SJSA1 (cell line): Measurements from ENCODE around the gene ARPC1A. TPM values are rescaled to one million over a fixed set of nuclear protein-coding genes. Genes with fewer than 3 reads are reported as not detected.
"Not testable (repeated sequence)": the region's sequence is repeated elsewhere in the genome, so short reads cannot be mapped to it uniquely, and the experiment has no call there.

ENCODE experiments used
- DNase-seq, 2 experiments: peaks; one replicate each; pipeline ENCODE4 v3.0.0-alpha.2; 2015 to 2020; ENCODE audit warnings: low spot score in 2 of 2, low read depth in 1 of 2
- H3K27ac ChIP-seq: fragments of 250-450 bp; sonication (Bioruptor Pico); 2 replicates; pipeline ENCODE4 v1.5.1; 2020; ENCODE audit warnings: mild to moderate bottlenecking, moderate library complexity
- H3K27me3 ChIP-seq: fragments of 250-450 bp; sonication (Bioruptor Pico); replicated peaks from 2 replicates; pipeline ENCODE4 v1.5.1; 2020; ENCODE audit warnings: mild to moderate bottlenecking, moderate library complexity
- H3K36me3 ChIP-seq: fragments of 250-450 bp; sonication (Bioruptor Pico); 2 replicates; pipeline ENCODE4 v1.5.1; 2020; ENCODE audit warnings: mild to moderate bottlenecking
- H3K4me1 ChIP-seq: fragments of 250-450 bp; sonication (Bioruptor Pico); replicated peaks from 2 replicates; pipeline ENCODE4 v1.6.1; 2021; ENCODE audit warnings: mild to moderate bottlenecking
- H3K4me3 ChIP-seq: fragments of 250-450 bp; sonication (Bioruptor Pico); 2 replicates; pipeline ENCODE4 v1.5.1; 2020; ENCODE audit warnings: mild to moderate bottlenecking
- H3K9me3 ChIP-seq: fragments of 250-450 bp; sonication (Bioruptor Pico); replicated peaks from 2 replicates; pipeline ENCODE4 v1.5.1; 2020; ENCODE audit warnings: mild to moderate bottlenecking
- total RNA-seq: library from RNA; depleted of rRNA; stranded (reverse); fragments of >200 nt; shearing (Covaris generic); gene quantifications from 2 replicates; pipeline ENCODE4 v1.2.3, GENCODE V29; 2014

Gene ARPC1A
- total RNA-seq, 1 experiment from 2014 or later: 186 TPM

- no peak for DNase-seq
- Histone ChIP-seq H3K4me3 (no peak overlapping the region), H3K27ac (no peak overlapping the region), H3K36me3 (peaks cover 59% of the 10 kb centered on the region), H3K4me1 (peaks cover 24% of the 10 kb centered on the region), H3K27me3 (no peaks in the 10 kb centered on the region), H3K9me3 (no peaks in the 10 kb centered on the region)
These were observed 55.3 kb downstream of the ARPC1A start for GRCh38 chr7:99380823-99381663.

DNA sequence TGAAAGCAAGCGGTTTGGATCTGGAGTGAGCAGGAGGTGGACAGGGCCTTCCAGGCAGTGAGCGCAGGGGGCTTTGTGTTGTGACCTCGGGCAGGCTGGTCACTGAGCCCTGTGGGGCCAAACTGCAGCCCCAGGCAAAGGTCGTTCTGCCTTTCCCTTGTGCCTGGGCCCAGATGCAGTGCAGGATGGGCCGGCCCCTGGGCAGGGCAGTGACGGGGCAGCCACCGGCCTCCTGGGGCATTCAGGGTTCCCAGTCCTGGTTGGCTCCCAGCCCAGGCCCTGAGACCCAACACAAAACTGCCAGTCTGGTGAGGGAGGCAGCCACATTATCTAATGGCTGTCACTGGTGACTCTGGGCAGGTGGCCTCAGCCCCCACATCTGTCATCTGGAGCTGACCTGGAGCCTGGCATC is 56.0 kb downstream of the ARPC1A start:
- Histone ChIP-seq H3K9me3 (no peaks in the 10 kb centered on the region), H3K36me3 (peaks cover 60% of the 10 kb centered on the region), H3K27me3 (no peaks in the 10 kb centered on the region), H3K4me3 (no peak overlapping the region), H3K4me1 (peaks cover 24% of the 10 kb centered on the region), H3K27ac (no peak overlapping the region)
- no peak for DNase-seq

- no peaks in the 10 kb centered on the region for H3K27me3 ChIP-seq
- DNase-seq: no peak
- peaks cover 24% of the 10 kb centered on the region for H3K4me1 ChIP-seq
- H3K4me3 ChIP-seq: no peak overlapping the region
- peaks cover 65% of the 10 kb centered on the region for H3K36me3 ChIP-seq
- H3K9me3 ChIP-seq: no peaks in the 10 kb centered on the region
- no peak overlapping the region for H3K27ac ChIP-seq
These were observed 57.5 kb downstream of the ARPC1A start for GRCh38 chr7:99383203-99383602.

GRCh38 chr7:99383791-99384370 is 58.2 kb downstream of the ARPC1A start:
- DNase-seq: no peak
- H3K27ac ChIP-seq: no peak overlapping the region
- H3K36me3 ChIP-seq: peaks cover 65% of the 10 kb centered on the region
- H3K4me3 ChIP-seq: no peak overlapping the region
- H3K9me3 ChIP-seq: no peaks in the 10 kb centered on the region
- no peaks in the 10 kb centered on the region for H3K27me3 ChIP-seq
- H3K4me1 ChIP-seq: peaks cover 23% of the 10 kb centered on the region

DNA sequence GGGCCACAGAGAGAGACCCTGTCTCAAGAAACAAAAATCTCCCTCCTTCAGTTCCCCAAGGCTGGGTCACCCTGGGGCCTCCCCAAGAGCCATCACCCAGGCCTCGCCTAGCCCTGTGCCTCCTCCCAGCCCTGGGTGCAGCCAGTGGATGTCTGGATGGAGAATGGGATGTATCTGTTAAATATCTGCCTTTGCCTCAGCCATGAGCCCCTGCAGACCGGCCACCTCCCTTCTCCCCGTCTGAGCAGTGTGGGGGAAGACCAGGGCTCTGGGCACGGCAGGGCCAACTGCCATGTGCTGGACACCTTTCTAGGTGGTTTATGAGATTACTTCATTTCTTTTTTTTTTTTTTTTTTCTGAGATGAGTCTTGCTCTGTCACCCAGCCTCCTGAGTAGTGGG is 58.8 kb downstream of the ARPC1A start:
- Histone ChIP-seq H3K4me1 (peaks cover 16% of the 10 kb centered on the region), H3K4me3 (no peak overlapping the region), H3K36me3 (peaks cover 65% of the 10 kb centered on the region), H3K9me3 (no peaks in the 10 kb centered on the region), H3K27ac (no peak overlapping the region), H3K27me3 (no peaks in the 10 kb centered on the region)
- no peak for DNase-seq

GRCh38 chr7:99385564-99385963 is 59.9 kb downstream of the ARPC1A start:
- Histone ChIP-seq H3K4me3 (no peak overlapping the region), H3K36me3 (peaks cover 68% of the 10 kb centered on the region), H3K4me1 (peaks cover 6% of the 10 kb centered on the region), H3K9me3 (no peaks in the 10 kb centered on the region), H3K27ac (no peak overlapping the region), H3K27me3 (no peaks in the 10 kb centered on the region)
- no peak for DNase-seq

DNA sequence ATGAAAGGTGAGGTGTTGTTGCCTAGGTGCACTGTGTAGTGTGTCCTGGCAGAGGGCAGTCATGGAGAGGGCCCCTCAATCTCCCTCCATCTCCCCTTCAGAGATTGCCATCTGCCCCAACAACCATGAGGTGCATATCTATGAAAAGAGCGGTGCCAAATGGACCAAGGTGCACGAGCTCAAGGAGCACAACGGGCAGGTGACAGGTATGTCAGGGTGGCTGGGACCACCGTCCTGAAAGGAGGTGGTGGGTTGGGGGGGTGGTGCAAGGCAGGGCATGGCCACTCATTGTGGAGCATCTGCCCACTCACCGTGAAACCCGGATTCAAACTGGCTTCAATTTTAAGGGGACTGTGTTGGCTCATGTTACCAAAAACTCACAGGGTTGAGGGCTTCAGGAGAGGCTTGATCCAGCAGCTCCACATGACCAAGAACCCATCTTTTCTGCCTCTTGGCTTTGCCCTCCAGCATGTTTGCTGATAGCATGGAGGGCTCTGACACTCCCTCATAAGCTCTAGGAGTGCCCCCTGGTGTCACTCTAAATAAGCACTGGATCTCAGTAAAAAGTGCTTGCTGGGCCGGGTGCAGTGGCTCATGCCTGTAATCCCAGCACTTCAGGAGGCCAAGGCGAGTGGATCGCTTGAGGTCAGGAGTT is 61.0 kb downstream of the ARPC1A start:
- Histone ChIP-seq H3K36me3 (peaks cover 69% of the 10 kb centered on the region), H3K4me1 (no peaks in the 10 kb centered on the region), H3K27me3 (no peaks in the 10 kb centered on the region), H3K4me3 (no peak overlapping the region), H3K9me3 (no peaks in the 10 kb centered on the region), H3K27ac (no peak overlapping the region)
- no peak for DNase-seq

DNA sequence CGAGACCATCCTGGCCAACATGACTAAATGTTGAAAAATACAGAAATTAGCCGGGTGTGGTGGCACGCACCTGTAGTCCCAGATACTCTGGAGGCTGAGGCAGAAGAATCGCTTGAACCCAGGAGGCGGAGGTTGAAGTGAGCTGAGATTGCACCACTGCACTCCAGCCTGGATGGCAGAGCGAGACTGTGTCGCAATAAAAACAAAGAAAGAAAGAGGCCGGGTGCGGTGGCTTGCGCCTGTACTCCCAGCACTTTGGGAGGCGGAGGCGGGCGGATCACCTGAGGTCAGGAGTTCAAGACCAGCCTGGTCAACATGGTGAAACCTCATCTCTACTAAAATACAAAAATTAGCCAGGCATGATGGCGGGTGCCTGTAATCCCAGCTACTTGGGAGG is 61.5 kb downstream of the ARPC1A start:
- H3K27ac ChIP-seq, H3K9me3 ChIP-seq, H3K4me1 ChIP-seq, H3K4me3 ChIP-seq, DNase-seq, H3K27me3 ChIP-seq: not testable (repeated sequence)
- peaks cover 71% of the 10 kb centered on the region for H3K36me3 ChIP-seq

- no peaks in the 10 kb centered on the region for H3K9me3 ChIP-seq
- H3K4me1 ChIP-seq: no peaks in the 10 kb centered on the region
- no peak for DNase-seq
- H3K27ac ChIP-seq: no peak overlapping the region
- H3K4me3 ChIP-seq: no peak overlapping the region
- peaks cover 78% of the 10 kb centered on the region for H3K36me3 ChIP-seq
- no peaks in the 10 kb centered on the region for H3K27me3 ChIP-seq
These were observed 62.2 kb downstream of the ARPC1A start for GRCh38 chr7:99387912-99388311.

DNA sequence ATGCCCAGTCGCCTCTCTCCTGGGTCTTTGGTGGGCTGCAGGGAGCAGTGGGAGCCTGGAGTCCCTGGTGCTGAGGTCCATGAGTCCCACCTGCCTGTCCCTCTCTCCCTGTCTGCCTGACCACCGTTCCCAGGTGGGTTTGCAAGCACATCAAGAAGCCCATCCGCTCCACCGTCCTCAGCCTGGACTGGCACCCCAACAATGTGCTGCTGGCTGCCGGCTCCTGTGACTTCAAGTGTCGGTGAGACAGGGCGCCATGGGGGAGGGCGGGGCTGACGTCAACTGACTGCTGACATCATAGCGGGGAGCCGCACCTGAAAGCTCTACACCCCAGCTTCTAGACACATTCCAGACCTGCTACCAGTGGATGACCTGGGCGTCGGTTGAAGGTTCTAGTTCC is 64.1 kb downstream of the ARPC1A start:
- H3K9me3 ChIP-seq: no peaks in the 10 kb centered on the region
- H3K36me3 ChIP-seq: peaks cover 88% of the 10 kb centered on the region
- H3K4me1 ChIP-seq: no peaks in the 10 kb centered on the region
- DNase-seq: no peak
- H3K27me3 ChIP-seq: no peaks in the 10 kb centered on the region
- H3K4me3 ChIP-seq: no peak overlapping the region
- H3K27ac ChIP-seq: no peak overlapping the region

- H3K36me3 ChIP-seq: peaks cover 92% of the 10 kb centered on the region
- no peak overlapping the region for H3K27ac ChIP-seq
- no peaks in the 10 kb centered on the region for H3K9me3 ChIP-seq
- no peaks in the 10 kb centered on the region for H3K27me3 ChIP-seq
- H3K4me3 ChIP-seq: no peak overlapping the region
- H3K4me1 ChIP-seq: no peaks in the 10 kb centered on the region
- no peak for DNase-seq
These were observed 65.4 kb downstream of the ARPC1A start for GRCh38 chr7:99390941-99391602.

DNA sequence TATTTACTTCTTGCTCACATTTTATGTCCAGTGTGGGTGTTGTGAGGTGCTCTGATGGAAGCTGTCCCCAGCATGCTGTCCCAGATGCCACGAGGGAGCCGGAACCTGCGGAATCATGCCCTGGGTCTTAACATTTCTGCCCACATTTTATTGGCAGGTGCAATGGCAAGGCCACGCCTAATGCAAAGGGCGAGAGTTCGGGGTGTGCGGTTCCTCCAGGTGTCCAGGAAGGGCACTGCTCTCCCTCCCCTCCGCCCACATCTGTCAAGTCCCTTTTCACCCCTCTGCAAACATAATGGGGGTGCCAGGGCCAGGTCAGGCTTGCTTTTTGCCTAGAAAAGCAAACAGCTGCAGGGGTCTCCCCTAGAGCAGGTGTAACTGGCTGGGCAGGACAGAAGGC is 66.3 kb downstream of the ARPC1A start:
- Histone ChIP-seq H3K4me1 (no peaks in the 10 kb centered on the region), H3K27me3 (no peaks in the 10 kb centered on the region), H3K4me3 (no peak overlapping the region), H3K36me3 (peaks cover 90% of the 10 kb centered on the region), H3K27ac (no peak overlapping the region), H3K9me3 (no peaks in the 10 kb centered on the region)
- no peak for DNase-seq

GRCh38 chr7:99392659-99393354 is 67.1 kb downstream of the ARPC1A start:
- no peak overlapping the region for H3K4me3 ChIP-seq
- peaks cover 93% of the 10 kb centered on the region for H3K36me3 ChIP-seq

More at GRCh38 chr7:99392659-99393354, 67.1 kb downstream of the ARPC1A start:
- H3K27ac ChIP-seq: no peak overlapping the region
- H3K9me3 ChIP-seq: no peaks in the 10 kb centered on the region
- no peak for DNase-seq
- H3K27me3 ChIP-seq: no peaks in the 10 kb centered on the region
- H3K4me1 ChIP-seq: no peaks in the 10 kb centered on the region
